ENCODE data around the gene KIAA1671.

KIAA1671 gene

DNA sequence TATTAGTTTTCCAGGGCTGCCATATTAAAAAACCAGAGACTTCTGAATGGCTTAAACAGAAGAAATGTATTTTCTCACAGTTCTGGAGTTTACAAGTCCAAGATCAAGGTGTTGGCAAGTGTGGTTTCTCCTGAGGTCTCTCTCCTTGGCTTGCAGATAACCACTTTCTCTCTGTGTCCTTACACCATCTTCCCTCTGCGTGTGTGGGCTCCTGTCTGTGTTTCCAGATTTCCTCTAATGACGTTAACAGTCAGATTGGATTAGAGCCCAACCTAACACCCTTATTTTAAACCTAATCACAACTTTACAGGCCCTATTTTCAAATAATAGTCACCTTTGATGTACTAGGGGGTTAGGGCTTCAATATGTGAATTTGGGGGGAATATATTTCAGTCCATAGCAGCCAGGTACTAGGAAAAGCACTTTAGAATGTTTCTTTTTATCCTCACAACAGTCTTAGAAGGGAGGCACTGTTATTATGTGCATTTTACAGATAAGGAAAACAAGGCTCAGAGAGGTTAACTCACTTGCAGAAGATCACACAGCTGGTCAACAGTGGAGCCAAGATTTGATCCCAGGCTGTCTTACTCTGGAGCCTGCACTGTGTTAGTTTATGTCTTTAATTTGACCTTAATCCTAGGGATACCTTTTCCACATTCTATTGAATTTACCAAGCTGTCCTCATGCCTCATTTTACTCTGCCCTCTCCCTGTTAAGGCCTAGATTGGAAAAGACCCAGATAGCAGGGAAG lies 130.7 kb downstream of the KIAA1671 start:
- TF ChIP-seq CTCF (conservative IDR thresholded peaks at IDR 0.05; ENCODE audit: low read length): no peak
- no peak overlapping the region for H3K4me3 ChIP-seq (ENCODE audit: low read length)
- no peak for DNase-seq (ENCODE audit: low read depth)

DNA sequence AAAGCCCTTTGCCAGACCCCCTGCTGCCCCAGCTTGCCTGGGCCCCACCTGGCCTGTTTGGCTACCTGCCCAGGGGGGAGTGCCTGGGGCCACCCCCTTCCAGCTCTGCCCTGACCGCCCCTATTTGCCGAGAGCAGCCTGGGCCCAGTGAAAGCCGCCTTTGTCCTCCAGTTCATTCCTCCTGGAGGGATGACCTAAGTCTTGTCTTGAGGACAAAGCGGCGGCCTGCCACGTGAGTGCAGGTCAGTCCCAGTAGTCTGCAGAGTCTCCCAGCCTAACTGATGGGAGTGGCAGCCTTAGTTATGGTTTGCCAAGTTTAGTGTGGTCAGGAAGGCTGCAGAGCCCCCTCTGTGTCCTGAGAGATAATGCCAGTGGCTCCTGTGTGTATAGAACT lies 131.3 kb downstream of the KIAA1671 start:
- no peak overlapping the region for H3K4me3 ChIP-seq (ENCODE audit: low read length)
- no peak for TF ChIP-seq CTCF (conservative IDR thresholded peaks at IDR 0.05; ENCODE audit: low read length)
- DNase-seq (ENCODE audit: low read depth): no peak

GRCh38 chr22:25084405-25085107 lies 132.0 kb downstream of the KIAA1671 start:
- H3K4me3 ChIP-seq (ENCODE audit: low read length): no peak overlapping the region
- no peak for TF ChIP-seq CTCF (conservative IDR thresholded peaks at IDR 0.05; ENCODE audit: low read length)
- DNase-seq (ENCODE audit: low read depth): no peak

GRCh38 chr22:25085156-25085555 lies 132.6 kb downstream of the KIAA1671 start:
- no peak for TF ChIP-seq CTCF (conservative IDR thresholded peaks at IDR 0.05; ENCODE audit: low read length)
- no peak overlapping the region for H3K4me3 ChIP-seq (ENCODE audit: low read length)
- no peak for DNase-seq (ENCODE audit: low read depth)

DNA sequence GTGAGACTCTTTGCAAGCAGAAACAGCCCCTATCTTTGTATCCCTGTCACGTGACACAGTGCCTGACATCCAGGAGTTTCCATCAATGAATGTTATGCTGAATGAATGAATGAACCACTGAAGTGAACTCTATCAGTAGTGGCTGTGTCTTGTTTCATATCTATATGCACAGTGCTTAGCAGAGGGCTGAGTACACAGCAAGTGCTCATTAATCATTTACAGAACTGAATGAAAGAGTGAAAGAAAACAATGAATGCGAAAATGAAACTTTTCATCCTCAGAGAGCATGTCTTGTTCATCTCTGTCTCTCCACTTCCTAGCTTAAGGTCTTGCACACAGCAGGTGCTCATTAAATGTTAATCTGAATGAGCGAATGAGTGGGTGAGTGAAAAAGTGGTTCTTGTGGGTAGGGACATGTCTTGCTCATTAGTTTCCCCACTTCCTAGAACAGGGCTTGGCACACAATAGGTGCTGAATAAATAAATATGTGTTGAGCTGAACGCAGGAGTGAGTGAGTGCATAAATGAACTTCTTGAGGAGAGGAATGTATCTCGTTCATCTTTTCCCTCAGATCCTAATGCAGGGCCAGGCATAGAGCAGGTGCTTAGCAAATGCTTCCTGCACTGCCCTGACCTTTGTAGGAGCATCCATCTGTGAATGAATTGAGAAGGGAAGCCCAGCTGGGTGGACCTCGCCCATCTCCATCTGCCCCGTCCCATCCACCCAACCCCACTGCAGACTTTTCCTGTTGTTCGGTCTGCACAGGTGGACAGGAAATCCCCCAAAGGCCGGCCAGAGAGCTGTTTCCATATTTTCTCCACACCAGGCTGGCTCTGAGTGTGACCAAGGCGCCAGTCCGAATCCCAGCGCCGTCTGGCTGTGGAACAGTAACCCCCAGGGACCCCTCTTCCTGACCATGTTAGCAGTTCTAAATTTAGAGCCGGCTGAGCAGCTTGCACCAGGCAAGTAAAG lies 133.7 kb downstream of the KIAA1671 start:
- TF ChIP-seq CTCF (conservative IDR thresholded peaks at IDR 0.05; ENCODE audit: low read length): no peak
- no peak overlapping the region for H3K4me3 ChIP-seq (ENCODE audit: low read length)
- no peak for DNase-seq (ENCODE audit: low read depth)

GRCh38 chr22:25086902-25087282 lies 134.4 kb downstream of the KIAA1671 start:
- TF ChIP-seq CTCF (conservative IDR thresholded peaks at IDR 0.05; ENCODE audit: low read length): no peak
- DNase-seq (ENCODE audit: low read depth): no peak
- H3K4me3 ChIP-seq (ENCODE audit: low read length): no peak overlapping the region
